ENCODE data around the gene AP1M2.

DNA sequence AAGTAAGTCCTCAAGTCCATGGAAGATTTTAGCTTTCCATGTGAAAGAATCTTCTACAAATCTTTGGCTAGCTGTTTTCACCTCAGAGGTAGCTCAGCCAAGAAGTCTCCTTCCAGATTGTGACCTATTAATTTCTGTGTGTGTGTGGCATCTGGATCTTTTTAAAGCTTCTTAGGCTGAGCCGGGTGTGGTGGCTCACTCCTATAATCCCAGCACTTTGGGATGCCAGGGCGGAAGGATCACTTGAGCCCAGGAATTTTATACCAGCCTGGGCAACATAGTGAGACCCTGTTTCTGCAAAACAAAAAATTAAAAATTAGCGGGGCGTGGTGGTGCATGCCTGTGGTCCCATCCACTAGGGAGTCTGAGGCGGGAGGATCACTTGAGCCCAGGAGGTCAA, 24.8 kb upstream of the AP1M2 start:
- TF ChIP-seq, protein P1, sequence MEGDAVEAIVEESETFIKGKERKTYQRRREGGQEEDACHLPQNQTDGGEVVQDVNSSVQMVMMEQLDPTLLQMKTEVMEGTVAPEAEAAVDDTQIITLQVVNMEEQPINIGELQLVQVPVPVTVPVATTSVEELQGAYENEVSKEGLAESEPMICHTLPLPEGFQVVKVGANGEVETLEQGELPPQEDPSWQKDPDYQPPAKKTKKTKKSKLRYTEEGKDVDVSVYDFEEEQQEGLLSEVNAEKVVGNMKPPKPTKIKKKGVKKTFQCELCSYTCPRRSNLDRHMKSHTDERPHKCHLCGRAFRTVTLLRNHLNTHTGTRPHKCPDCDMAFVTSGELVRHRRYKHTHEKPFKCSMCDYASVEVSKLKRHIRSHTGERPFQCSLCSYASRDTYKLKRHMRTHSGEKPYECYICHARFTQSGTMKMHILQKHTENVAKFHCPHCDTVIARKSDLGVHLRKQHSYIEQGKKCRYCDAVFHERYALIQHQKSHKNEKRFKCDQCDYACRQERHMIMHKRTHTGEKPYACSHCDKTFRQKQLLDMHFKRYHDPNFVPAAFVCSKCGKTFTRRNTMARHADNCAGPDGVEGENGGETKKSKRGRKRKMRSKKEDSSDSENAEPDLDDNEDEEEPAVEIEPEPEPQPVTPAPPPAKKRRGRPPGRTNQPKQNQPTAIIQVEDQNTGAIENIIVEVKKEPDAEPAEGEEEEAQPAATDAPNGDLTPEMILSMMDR (IDR thresholded peaks at IDR 0.05; ENCODE audit: extremely low read depth in 1 of 2, insufficient read depth in 1 of 2, low read depth in 1 of 2, low read length in 2 of 2): no peak
- TF ChIP-seq EZH2 (IDR thresholded peaks at IDR 0.05; ENCODE audit: borderline replicate concordance, low read depth, low read length, severe bottlenecking): no peak
- TF ChIP-seq POLR2AphosphoS5 (IDR thresholded peaks at IDR 0.05; ENCODE audit: insufficient read depth, low read depth, low read length): no peak
- TF ChIP-seq POLR2A (IDR thresholded peaks at IDR 0.05; ENCODE audit: low read depth, low read length): no peak

All from endothelial cell of umbilical vein (primary cell).